NCI-H2081 (cell line): ENCODE measurements around the gene IFI27L1.

Source experiments
- DNase-seq, 2 experiments: peaks; one replicate each; lab custom pipeline; 2025; lab: John Stamatoyannopoulos, UW

Gene IFI27L1

GRCh38 chr14:94080621-94081385 is at the start of gene IFI27L1, which contains the start of gene DDX24:
IFI27L1 (plus strand) TSS chr14:94081310; CDS start chr14:94096938, 15,628 bp downstream.
DDX24 (minus strand) TSS chr14:94081202; CDS start chr14:94079742, 1,460 bp downstream.
- DNase-seq, result peak; percentile 94 to 96

- no peak for DNase-seq
Measured at GRCh38 chr14:94031883-94032279, 49.2 kb upstream of the IFI27L1 start.

GRCh38 chr14:94034886-94035285 is 46.2 kb upstream of the IFI27L1 start:
- DNase-seq, result no peak

GRCh38 chr14:94036313-94037167 is 44.6 kb upstream of the IFI27L1 start:
- DNase-seq, result peak; percentile 30 to 57

GRCh38 chr14:94037954-94038353 is 43.2 kb upstream of the IFI27L1 start:
- DNase-seq, result no peak

- DNase-seq, result no peak
Measured at GRCh38 chr14:94038510-94038909, 42.6 kb upstream of the IFI27L1 start.

GRCh38 chr14:94038921-94039629 is 42.0 kb upstream of the IFI27L1 start:
- DNase-seq, result no peak

GRCh38 chr14:94040247-94040646 is 40.9 kb upstream of the IFI27L1 start:
- DNase-seq, result no peak

- DNase-seq, result no peak
Measured at GRCh38 chr14:94040796-94041195, 40.3 kb upstream of the IFI27L1 start.

GRCh38 chr14:94041551-94042346 is 39.4 kb upstream of the IFI27L1 start:
- no peak for DNase-seq

GRCh38 chr14:94042433-94043091 is 38.5 kb upstream of the IFI27L1 start:
- no peak for DNase-seq

GRCh38 chr14:94043111-94043755 is 37.9 kb upstream of the IFI27L1 start:
- no peak for DNase-seq

- no peak for DNase-seq
Measured at GRCh38 chr14:94043756-94044475, 37.2 kb upstream of the IFI27L1 start.

GRCh38 chr14:94044476-94045091 is 36.5 kb upstream of the IFI27L1 start:
- DNase-seq, result no peak

- DNase-seq, result no peak
Measured at GRCh38 chr14:94045101-94045500, 36.0 kb upstream of the IFI27L1 start.

GRCh38 chr14:94045563-94046345 is 35.4 kb upstream of the IFI27L1 start:
- DNase-seq, result no peak

- no peak for DNase-seq
Measured at GRCh38 chr14:94046696-94047250, 34.3 kb upstream of the IFI27L1 start.

GRCh38 chr14:94047581-94047980 is 33.5 kb upstream of the IFI27L1 start:
- no peak for DNase-seq
